Measurements from ENCODE around the gene GINS1. TPM values are rescaled to one million over a fixed set of nuclear protein-coding genes. Genes with fewer than 3 reads are reported as not detected.

GINS1 gene
- total and polyA plus RNA-seq, 4 donors, result 0.17 to 11.4 (median 0.48) TPM

DNA sequence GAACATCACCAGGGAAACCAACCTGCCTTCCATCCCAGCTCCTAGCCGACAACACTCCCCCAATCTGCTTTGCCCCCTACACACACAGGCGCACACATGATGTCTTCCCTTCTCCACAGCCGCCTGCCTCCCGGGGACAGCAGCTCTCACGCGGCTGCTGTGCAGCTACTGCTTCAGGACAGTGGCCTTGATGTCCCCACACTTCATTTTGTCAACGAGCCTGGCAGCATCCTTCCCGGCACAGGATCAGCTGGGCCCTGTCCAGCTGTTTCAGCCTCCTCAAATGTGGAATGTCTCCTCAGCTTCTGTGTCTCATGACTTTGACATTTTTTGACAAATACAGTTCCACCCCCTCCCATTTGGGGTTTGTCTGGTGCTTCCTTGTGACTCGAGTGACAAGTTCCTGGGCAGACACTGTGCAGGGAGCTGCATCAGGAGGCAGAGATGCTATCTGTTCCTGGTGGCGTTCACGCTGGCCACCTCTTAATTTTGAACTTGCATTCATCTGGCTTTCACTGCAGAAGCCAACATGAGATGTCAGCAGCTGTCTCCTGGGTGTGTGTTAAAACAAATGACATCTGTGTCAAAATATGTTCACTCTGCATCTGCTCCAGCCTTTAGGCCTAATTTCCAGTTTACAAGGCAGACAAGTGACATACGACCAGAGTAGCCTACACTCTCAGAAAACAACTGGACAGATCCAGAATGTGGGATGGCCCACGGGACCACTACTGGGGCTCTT is 57.2 kb downstream of the GINS1 start:
- Histone ChIP-seq H3K9ac (ENCODE audit: low read depth in 1 of 2, low read length in 2 of 2) (no peak overlapping the region), H3K27ac (ENCODE audit: low read depth in 1 of 2, low read length in 2 of 2) (no peak overlapping the region), H3K4me3 (ENCODE audit: low read depth in 1 of 3, low read length in 3 of 3) (no peak overlapping the region), H3K4me1 (ENCODE audit: control insufficient read depth in 4 of 4, insufficient read depth in 4 of 4, low read length in 3 of 4) (no peaks in the 10 kb centered on the region), H3K36me3 (ENCODE audit: control insufficient read depth in 4 of 4, insufficient read depth in 3 of 4, low read depth in 1 of 4, low read length in 3 of 4) (peaks cover 1 to 61% (median 27%) of the 10 kb centered on the region in 4 donors), H3K9me3 (ENCODE audit: control insufficient read depth in 4 of 4, low read length in 3 of 4) (no peaks in the 10 kb centered on the region), H3K27me3 (ENCODE audit: control insufficient read depth in 4 of 4, insufficient read depth in 4 of 4, low read length in 3 of 4) (no peaks in the 10 kb centered on the region)
- DNase-seq (ENCODE audit: low spot score), result no peak
- TF ChIP-seq YY1 (IDR thresholded peaks at IDR 0.05) (no peak), FOXA2 (IDR thresholded peaks at IDR 0.05) (no peak), FOXA1 (IDR thresholded peaks at IDR 0.05) (no peak), HNF4A (conservative IDR thresholded peaks at IDR 0.05) (no peak), RXRA (IDR thresholded peaks at IDR 0.05) (no peak), JUND (IDR thresholded peaks at IDR 0.05) (no peak), SP1 (IDR thresholded peaks at IDR 0.05) (no peak), NR2F2 (IDR thresholded peaks at IDR 0.05) (no peak), EGR1 (IDR thresholded peaks at IDR 0.05; ENCODE audit: low read depth in 2 of 2) (no peak), TAF1 (conservative IDR thresholded peaks at IDR 0.05) (no peak), RAD21 (IDR thresholded peaks at IDR 0.05) (no peak), HNF4G (IDR thresholded peaks at IDR 0.05) (no peak), GABPA (IDR thresholded peaks at IDR 0.05 in 1 of 2, conservative IDR thresholded peaks at IDR 0.05 in 1 of 2) (no peak)
- TF ChIP-seq, protein P1, sequence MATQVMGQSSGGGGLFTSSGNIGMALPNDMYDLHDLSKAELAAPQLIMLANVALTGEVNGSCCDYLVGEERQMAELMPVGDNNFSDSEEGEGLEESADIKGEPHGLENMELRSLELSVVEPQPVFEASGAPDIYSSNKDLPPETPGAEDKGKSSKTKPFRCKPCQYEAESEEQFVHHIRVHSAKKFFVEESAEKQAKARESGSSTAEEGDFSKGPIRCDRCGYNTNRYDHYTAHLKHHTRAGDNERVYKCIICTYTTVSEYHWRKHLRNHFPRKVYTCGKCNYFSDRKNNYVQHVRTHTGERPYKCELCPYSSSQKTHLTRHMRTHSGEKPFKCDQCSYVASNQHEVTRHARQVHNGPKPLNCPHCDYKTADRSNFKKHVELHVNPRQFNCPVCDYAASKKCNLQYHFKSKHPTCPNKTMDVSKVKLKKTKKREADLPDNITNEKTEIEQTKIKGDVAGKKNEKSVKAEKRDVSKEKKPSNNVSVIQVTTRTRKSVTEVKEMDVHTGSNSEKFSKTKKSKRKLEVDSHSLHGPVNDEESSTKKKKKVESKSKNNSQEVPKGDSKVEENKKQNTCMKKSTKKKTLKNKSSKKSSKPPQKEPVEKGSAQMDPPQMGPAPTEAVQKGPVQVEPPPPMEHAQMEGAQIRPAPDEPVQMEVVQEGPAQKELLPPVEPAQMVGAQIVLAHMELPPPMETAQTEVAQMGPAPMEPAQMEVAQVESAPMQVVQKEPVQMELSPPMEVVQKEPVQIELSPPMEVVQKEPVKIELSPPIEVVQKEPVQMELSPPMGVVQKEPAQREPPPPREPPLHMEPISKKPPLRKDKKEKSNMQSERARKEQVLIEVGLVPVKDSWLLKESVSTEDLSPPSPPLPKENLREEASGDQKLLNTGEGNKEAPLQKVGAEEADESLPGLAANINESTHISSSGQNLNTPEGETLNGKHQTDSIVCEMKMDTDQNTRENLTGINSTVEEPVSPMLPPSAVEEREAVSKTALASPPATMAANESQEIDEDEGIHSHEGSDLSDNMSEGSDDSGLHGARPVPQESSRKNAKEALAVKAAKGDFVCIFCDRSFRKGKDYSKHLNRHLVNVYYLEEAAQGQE (IDR thresholded peaks at IDR 0.05), result no peak
- TF ChIP-seq, protein P2, sequence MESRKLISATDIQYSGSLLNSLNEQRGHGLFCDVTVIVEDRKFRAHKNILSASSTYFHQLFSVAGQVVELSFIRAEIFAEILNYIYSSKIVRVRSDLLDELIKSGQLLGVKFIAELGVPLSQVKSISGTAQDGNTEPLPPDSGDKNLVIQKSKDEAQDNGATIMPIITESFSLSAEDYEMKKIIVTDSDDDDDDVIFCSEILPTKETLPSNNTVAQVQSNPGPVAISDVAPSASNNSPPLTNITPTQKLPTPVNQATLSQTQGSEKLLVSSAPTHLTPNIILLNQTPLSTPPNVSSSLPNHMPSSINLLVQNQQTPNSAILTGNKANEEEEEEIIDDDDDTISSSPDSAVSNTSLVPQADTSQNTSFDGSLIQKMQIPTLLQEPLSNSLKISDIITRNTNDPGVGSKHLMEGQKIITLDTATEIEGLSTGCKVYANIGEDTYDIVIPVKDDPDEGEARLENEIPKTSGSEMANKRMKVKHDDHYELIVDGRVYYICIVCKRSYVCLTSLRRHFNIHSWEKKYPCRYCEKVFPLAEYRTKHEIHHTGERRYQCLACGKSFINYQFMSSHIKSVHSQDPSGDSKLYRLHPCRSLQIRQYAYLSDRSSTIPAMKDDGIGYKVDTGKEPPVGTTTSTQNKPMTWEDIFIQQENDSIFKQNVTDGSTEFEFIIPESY (IDR thresholded peaks at IDR 0.05), result no peak
- TF ChIP-seq, protein P3, sequence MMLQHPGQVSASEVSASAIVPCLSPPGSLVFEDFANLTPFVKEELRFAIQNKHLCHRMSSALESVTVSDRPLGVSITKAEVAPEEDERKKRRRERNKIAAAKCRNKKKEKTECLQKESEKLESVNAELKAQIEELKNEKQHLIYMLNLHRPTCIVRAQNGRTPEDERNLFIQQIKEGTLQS (IDR thresholded peaks at IDR 0.05), result no peak
- TF ChIP-seq, protein P4, sequence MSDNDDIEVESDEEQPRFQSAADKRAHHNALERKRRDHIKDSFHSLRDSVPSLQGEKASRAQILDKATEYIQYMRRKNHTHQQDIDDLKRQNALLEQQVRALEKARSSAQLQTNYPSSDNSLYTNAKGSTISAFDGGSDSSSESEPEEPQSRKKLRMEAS (IDR thresholded peaks at IDR 0.05), result no peak
- TF ChIP-seq, protein P5, sequence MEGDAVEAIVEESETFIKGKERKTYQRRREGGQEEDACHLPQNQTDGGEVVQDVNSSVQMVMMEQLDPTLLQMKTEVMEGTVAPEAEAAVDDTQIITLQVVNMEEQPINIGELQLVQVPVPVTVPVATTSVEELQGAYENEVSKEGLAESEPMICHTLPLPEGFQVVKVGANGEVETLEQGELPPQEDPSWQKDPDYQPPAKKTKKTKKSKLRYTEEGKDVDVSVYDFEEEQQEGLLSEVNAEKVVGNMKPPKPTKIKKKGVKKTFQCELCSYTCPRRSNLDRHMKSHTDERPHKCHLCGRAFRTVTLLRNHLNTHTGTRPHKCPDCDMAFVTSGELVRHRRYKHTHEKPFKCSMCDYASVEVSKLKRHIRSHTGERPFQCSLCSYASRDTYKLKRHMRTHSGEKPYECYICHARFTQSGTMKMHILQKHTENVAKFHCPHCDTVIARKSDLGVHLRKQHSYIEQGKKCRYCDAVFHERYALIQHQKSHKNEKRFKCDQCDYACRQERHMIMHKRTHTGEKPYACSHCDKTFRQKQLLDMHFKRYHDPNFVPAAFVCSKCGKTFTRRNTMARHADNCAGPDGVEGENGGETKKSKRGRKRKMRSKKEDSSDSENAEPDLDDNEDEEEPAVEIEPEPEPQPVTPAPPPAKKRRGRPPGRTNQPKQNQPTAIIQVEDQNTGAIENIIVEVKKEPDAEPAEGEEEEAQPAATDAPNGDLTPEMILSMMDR (IDR thresholded peaks at IDR 0.05; ENCODE audit: low read depth, low read length, missing input control), result no peak
- 86% methylated on average over 13 of the region's 13 CpGs for WGBS
